ENCODE data around the gene TPRA1.

GRCh38 chr3:127620637-127621375, 30.3 kb upstream of the TPRA1 start:
- TF ChIP-seq CTCF (IDR thresholded peaks at IDR 0.05) (no peak), POLR2A (IDR thresholded peaks at IDR 0.05) (no peak), EP300 (IDR thresholded peaks at IDR 0.05) (no peak)
